Colonic mucosa (tissue), 4 donors: Measurements from ENCODE around the gene NELFA. TPM values are rescaled to one million over a fixed set of nuclear protein-coding genes. Genes with fewer than 3 reads are reported as not detected.
"Not testable (repeated sequence)": the region's sequence is repeated elsewhere in the genome, so short reads cannot be mapped to it uniquely, and the experiment has no call there.

Experiments
- DNase-seq: peaks from one replicate; pipeline ENCODE4 v3.0.0-alpha.2; 2020
- H3K27ac ChIP-seq: fragments of 200-600 bp; one replicate; pipeline ENCODE4 v1.8.0; 2021
- H3K27me3 ChIP-seq: fragments of 200-600 bp; one replicate; pipeline ENCODE4 v1.8.0; 2021
- H3K36me3 ChIP-seq: fragments of 200-600 bp; one replicate; pipeline ENCODE4 v1.8.0; 2021
- H3K4me1 ChIP-seq: fragments of 200-600 bp; one replicate; pipeline ENCODE4 v1.8.0; 2021; ENCODE audit warnings: mild to moderate bottlenecking
- H3K4me3 ChIP-seq: fragments of 200-600 bp; one replicate; pipeline ENCODE4 v1.8.0; 2021
- H3K9ac ChIP-seq, 2 donors: one replicate each; pipeline ENCODE4 v1.7.0; 2013; ENCODE audit warnings: control low read depth in 2 of 2, low read depth in 2 of 2, low read length in 2 of 2
- H3K9me3 ChIP-seq: fragments of 200-600 bp; one replicate; pipeline ENCODE4 v1.8.0; 2021
- CTCF ChIP-seq: fragments of 200-600 bp; IDR thresholded peaks from one replicate; pipeline ENCODE4 v1.8.0; 2022; ENCODE audit warnings: antibody characterized with exemption, mild to moderate bottlenecking
- intact Hi-C: fragments of 100-400 bp; cut with DNase I; formaldehyde crosslinking; loops from one replicate; pipeline ENCODE4 v1.14.1; 2022
- total RNA-seq, 2 donors: library from RNA; stranded (reverse); fragmentation: NEBNext Ultra II Directional in 1 of 2; extraction: Animal tissue kit (Norgen Biotek cat#: 25700) in 1 of 2; gene quantifications; one replicate each; pipeline ENCODE4 v1.2.1, GENCODE V29; 2021
- donor health status: healthy.
- donor health status: DM: no; HTN: no; CAD: no.
- donor health status: DM: no; HTN: no; CAD: no.

Gene NELFA
- total RNA-seq, 2 donors from 2014 or later = 25.7 to 41.5 TPM

GRCh38 chr4:2042204-2042946 is 33.6 kb upstream of the NELFA start:
- H3K4me3 ChIP-seq = peak overlapping the region; percentile 65

GRCh38 chr4:2041239-2042130 is 32.7 kb upstream of the NELFA start:
- peak overlapping the region; percentile 34 to 63 for H3K9ac ChIP-seq
- no peak overlapping the region for H3K27ac ChIP-seq
- peaks cover 12% of the 10 kb centered on the region for H3K27me3 ChIP-seq

More at GRCh38 chr4:2042204-2042946, 33.6 kb upstream of the NELFA start:
- intact Hi-C loops = no loop called here
- DNase-seq = peak; percentile 18
- Histone ChIP-seq H3K4me1 (peaks cover 9% of the 10 kb centered on the region), H3K36me3 (no peaks in the 10 kb centered on the region), H3K27me3 (peaks cover 21% of the 10 kb centered on the region), H3K27ac (no peak overlapping the region), H3K9me3 (no peaks in the 10 kb centered on the region), H3K9ac (peak overlapping the region in 1 of 2 donors; percentile 19)
- TF ChIP-seq CTCF = no peak

GRCh38 chr4:2040391-2041238 is 31.8 kb upstream of the NELFA start:
- no peak for TF ChIP-seq CTCF

More at GRCh38 chr4:2041239-2042130, 32.7 kb upstream of the NELFA start:
- H3K4me1 ChIP-seq = peaks cover 9% of the 10 kb centered on the region
- peak; percentile 84 for DNase-seq
- no peaks in the 10 kb centered on the region for H3K9me3 ChIP-seq
- H3K4me3 ChIP-seq = peak overlapping the region; percentile 65
- no peaks in the 10 kb centered on the region for H3K36me3 ChIP-seq
- no peak for TF ChIP-seq CTCF
- intact Hi-C loops = no loop called here

GRCh38 chr4:2036866-2037265 is 28.1 kb upstream of the NELFA start:
- Histone ChIP-seq H3K9ac (peak overlapping the region in 1 of 2 donors; percentile 83), H3K27ac (peak overlapping the region; percentile 85), H3K36me3 (no peaks in the 10 kb centered on the region), H3K4me1 (peaks cover 9% of the 10 kb centered on the region), H3K9me3 (no peaks in the 10 kb centered on the region), H3K4me3 (peak overlapping the region; percentile 19), H3K27me3 (peaks cover 10% of the 10 kb centered on the region)
- DNase-seq = peak; percentile 59
- TF ChIP-seq CTCF = no peak
- intact Hi-C loops = no loop called here

More at GRCh38 chr4:2040391-2041238, 31.8 kb upstream of the NELFA start:
- intact Hi-C loops = no loop called here
- Histone ChIP-seq H3K27me3 (peaks cover 10% of the 10 kb centered on the region), H3K9me3 (no peaks in the 10 kb centered on the region), H3K36me3 (no peaks in the 10 kb centered on the region), H3K27ac (no peak overlapping the region), H3K4me1 (peaks cover 9% of the 10 kb centered on the region), H3K4me3 (peak overlapping the region; percentile 65), H3K9ac (peak overlapping the region in 1 of 2 donors; percentile 63)
- no peak for DNase-seq

GRCh38 chr4:2036327-2036726 is 27.6 kb upstream of the NELFA start:
- H3K4me1 ChIP-seq = peaks cover 5% of the 10 kb centered on the region
- H3K9me3 ChIP-seq = no peaks in the 10 kb centered on the region
- intact Hi-C loops = no loop called here
- H3K9ac ChIP-seq = peak overlapping the region in 1 of 2 donors; percentile 83
- H3K4me3 ChIP-seq = peak overlapping the region; percentile 19
- no peak for TF ChIP-seq CTCF
- DNase-seq = peak; percentile 84
- peak overlapping the region; percentile 85 for H3K27ac ChIP-seq
- H3K36me3 ChIP-seq = no peaks in the 10 kb centered on the region
- H3K27me3 ChIP-seq = peaks cover 9% of the 10 kb centered on the region

GRCh38 chr4:2031161-2031560 is 22.4 kb upstream of the NELFA start:
- H3K9ac ChIP-seq, DNase-seq, H3K4me1 ChIP-seq, H3K9me3 ChIP-seq, H3K36me3 ChIP-seq, H3K27ac ChIP-seq, H3K4me3 ChIP-seq, H3K27me3 ChIP-seq, intact Hi-C loops: not testable (repeated sequence)

GRCh38 chr4:2027120-2027519 is 18.3 kb upstream of the NELFA start:
- intact Hi-C loops = not testable (repeated sequence)

More at GRCh38 chr4:2027120-2027519, 18.3 kb upstream of the NELFA start:
- not testable (repeated sequence) for H3K27ac ChIP-seq, H3K9me3 ChIP-seq, DNase-seq, H3K4me3 ChIP-seq, H3K27me3 ChIP-seq, H3K4me1 ChIP-seq, H3K36me3 ChIP-seq, H3K9ac ChIP-seq
